GM19043 (cell line): ENCODE results near the gene LRMDA.

ENCODE experiments used
- ATAC-seq: cut with Tn5 transposase; IDR thresholded peaks from one replicate; pipeline ENCODE4 v1.9.1; 2021; ENCODE audit warnings: low read depth; ENCODE audit not compliant: unreplicated experiment

The LRMDA gene

GRCh38 chr10:76029782-76030181, 598.4 kb downstream of the LRMDA start:
- ATAC-seq = no peak

GRCh38 chr10:76031099-76031498, 599.7 kb downstream of the LRMDA start:
- no peak for ATAC-seq

- ATAC-seq = no peak
These were observed 600.6 kb downstream of the LRMDA start for GRCh38 chr10:76031769-76032699.

GRCh38 chr10:76032700-76033039, 601.2 kb downstream of the LRMDA start:
- no peak for ATAC-seq

- no peak for ATAC-seq
These were observed 602.2 kb downstream of the LRMDA start for GRCh38 chr10:76033457-76034196.

GRCh38 chr10:76034353-76035205, 603.2 kb downstream of the LRMDA start:
- ATAC-seq = no peak

GRCh38 chr10:76035206-76036110, 604.0 kb downstream of the LRMDA start:
- no peak for ATAC-seq

- peak; percentile 89 for ATAC-seq
These were observed 604.9 kb downstream of the LRMDA start for GRCh38 chr10:76036111-76036940.

- no peak for ATAC-seq
These were observed 605.5 kb downstream of the LRMDA start for GRCh38 chr10:76036962-76037361.

GRCh38 chr10:76037531-76038155, 606.2 kb downstream of the LRMDA start:
- ATAC-seq = no peak

- ATAC-seq = no peak
These were observed 607.3 kb downstream of the LRMDA start for GRCh38 chr10:76038696-76039095.

- ATAC-seq = no peak
These were observed 608.8 kb downstream of the LRMDA start for GRCh38 chr10:76040107-76040829.

GRCh38 chr10:76040830-76041220, 609.4 kb downstream of the LRMDA start:
- no peak for ATAC-seq

GRCh38 chr10:76041551-76041950, 610.1 kb downstream of the LRMDA start:
- no peak for ATAC-seq

GRCh38 chr10:76043261-76043660, 611.8 kb downstream of the LRMDA start:
- no peak for ATAC-seq

GRCh38 chr10:76044751-76045150, 613.3 kb downstream of the LRMDA start:
- no peak for ATAC-seq

- ATAC-seq = no peak
These were observed 613.8 kb downstream of the LRMDA start for GRCh38 chr10:76045174-76045573.

- ATAC-seq = no peak
These were observed 616.1 kb downstream of the LRMDA start for GRCh38 chr10:76047521-76047920.
